Measurements from ENCODE around the gene YTHDC1. TPM values are rescaled to one million over a fixed set of nuclear protein-coding genes. Genes with fewer than 3 reads are reported as not detected.
"Not testable (repeated sequence)": the region's sequence is repeated elsewhere in the genome, so short reads cannot be mapped to it uniquely, and the experiment has no call there.

The YTHDC1 gene
- total and polyA plus RNA-seq, 4 donors = 85.4 to 101 (median 89.6) TPM

- no peaks in the 10 kb centered on the region for H3K9me3 ChIP-seq (ENCODE audit: control insufficient read depth, insufficient read depth, low read length)
- H3K27me3 ChIP-seq (ENCODE audit: control insufficient read depth, insufficient read depth, low read length) = no peaks in the 10 kb centered on the region
- no peaks in the 10 kb centered on the region for H3K4me1 ChIP-seq (ENCODE audit: control insufficient read depth, insufficient read depth, low read length)
- H3K4me3 ChIP-seq (ENCODE audit: low read depth, low read length) = no peak overlapping the region
- H3K27ac ChIP-seq (ENCODE audit: low read depth, low read length) = no peak overlapping the region
- no peaks in the 10 kb centered on the region for H3K36me3 ChIP-seq (ENCODE audit: control insufficient read depth, insufficient read depth, low read length)
- DNase-seq (ENCODE audit: low read depth in 4 of 6, low spot score in 6 of 6) = no peak
- 90% methylated on average over 2 of the region's 2 CpGs for WGBS (ENCODE audit: insufficient coverage)
These were observed 66.8 kb downstream of the YTHDC1 start for GRCh38 chr4:68283095-68283494.

- not testable (repeated sequence) for H3K9me3 ChIP-seq (ENCODE audit: control insufficient read depth, insufficient read depth, low read length); H3K4me1 ChIP-seq (ENCODE audit: control insufficient read depth, insufficient read depth, low read length); H3K27me3 ChIP-seq (ENCODE audit: control insufficient read depth, insufficient read depth, low read length); H3K27ac ChIP-seq (ENCODE audit: low read depth, low read length); H3K36me3 ChIP-seq (ENCODE audit: control insufficient read depth, insufficient read depth, low read length); DNase-seq (ENCODE audit: low read depth in 4 of 6, low spot score in 6 of 6); H3K4me3 ChIP-seq (ENCODE audit: low read depth, low read length)
- 88% methylated on average over 2 of the region's 10 CpGs for WGBS (ENCODE audit: insufficient coverage)
These were observed 67.8 kb downstream of the YTHDC1 start for GRCh38 chr4:68281796-68282740.

- H3K27me3 ChIP-seq (ENCODE audit: control insufficient read depth, insufficient read depth, low read length) = no peaks in the 10 kb centered on the region
- no peak overlapping the region for H3K27ac ChIP-seq (ENCODE audit: low read depth, low read length)
- H3K4me1 ChIP-seq (ENCODE audit: control insufficient read depth, insufficient read depth, low read length) = no peaks in the 10 kb centered on the region
- no peak for DNase-seq (ENCODE audit: low read depth in 4 of 6, low spot score in 6 of 6)
- WGBS (ENCODE audit: insufficient coverage) = 88% methylated on average over 1 of the region's 2 CpGs
- no peaks in the 10 kb centered on the region for H3K36me3 ChIP-seq (ENCODE audit: control insufficient read depth, insufficient read depth, low read length)
- H3K4me3 ChIP-seq (ENCODE audit: low read depth, low read length) = no peak overlapping the region
- H3K9me3 ChIP-seq (ENCODE audit: control insufficient read depth, insufficient read depth, low read length) = no peaks in the 10 kb centered on the region
These were observed 71.9 kb downstream of the YTHDC1 start for GRCh38 chr4:68278029-68278428.

GRCh38 chr4:68277627-68278026 lies 72.3 kb downstream of the YTHDC1 start:
- 53% methylated on average over 2 of the region's 2 CpGs for WGBS (ENCODE audit: insufficient coverage)
- Histone ChIP-seq H3K9me3 (ENCODE audit: control insufficient read depth, insufficient read depth, low read length) (no peaks in the 10 kb centered on the region), H3K4me1 (ENCODE audit: control insufficient read depth, insufficient read depth, low read length) (no peaks in the 10 kb centered on the region), H3K27ac (ENCODE audit: low read depth, low read length) (no peak overlapping the region), H3K27me3 (ENCODE audit: control insufficient read depth, insufficient read depth, low read length) (no peaks in the 10 kb centered on the region), H3K36me3 (ENCODE audit: control insufficient read depth, insufficient read depth, low read length) (no peaks in the 10 kb centered on the region), H3K4me3 (ENCODE audit: low read depth, low read length) (no peak overlapping the region)
- DNase-seq (ENCODE audit: low read depth in 4 of 6, low spot score in 6 of 6) = no peak

- Histone ChIP-seq H3K27me3 (ENCODE audit: control insufficient read depth, insufficient read depth, low read length) (no peaks in the 10 kb centered on the region), H3K9me3 (ENCODE audit: control insufficient read depth, insufficient read depth, low read length) (no peaks in the 10 kb centered on the region), H3K36me3 (ENCODE audit: control insufficient read depth, insufficient read depth, low read length) (no peaks in the 10 kb centered on the region), H3K4me1 (ENCODE audit: control insufficient read depth, insufficient read depth, low read length) (no peaks in the 10 kb centered on the region), H3K4me3 (ENCODE audit: low read depth, low read length) (no peak overlapping the region), H3K27ac (ENCODE audit: low read depth, low read length) (no peak overlapping the region)
- no CpG with 5 or more reads among the region's 2 CpGs for WGBS (ENCODE audit: insufficient coverage)
- DNase-seq (ENCODE audit: low read depth in 4 of 6, low spot score in 6 of 6) = no peak
These were observed 77.0 kb downstream of the YTHDC1 start for GRCh38 chr4:68272860-68273259.

GRCh38 chr4:68272380-68272779 lies 77.5 kb downstream of the YTHDC1 start:
- Histone ChIP-seq H3K4me3 (ENCODE audit: low read depth, low read length) (peak overlapping the region; percentile 40), H3K27ac (ENCODE audit: low read depth, low read length) (no peak overlapping the region), H3K27me3 (ENCODE audit: control insufficient read depth, insufficient read depth, low read length) (no peaks in the 10 kb centered on the region), H3K9me3 (ENCODE audit: control insufficient read depth, insufficient read depth, low read length) (no peaks in the 10 kb centered on the region), H3K36me3 (ENCODE audit: control insufficient read depth, insufficient read depth, low read length) (no peaks in the 10 kb centered on the region), H3K4me1 (ENCODE audit: control insufficient read depth, insufficient read depth, low read length) (no peaks in the 10 kb centered on the region)
- no CpG with 5 or more reads among the region's 2 CpGs for WGBS (ENCODE audit: insufficient coverage)
- peak in 1 of 6 donors; percentile 13 for DNase-seq (ENCODE audit: low read depth in 4 of 6, low spot score in 6 of 6)

- Histone ChIP-seq H3K27ac (ENCODE audit: low read depth, low read length) (no peak overlapping the region), H3K4me1 (ENCODE audit: control insufficient read depth, insufficient read depth, low read length) (no peaks in the 10 kb centered on the region), H3K9me3 (ENCODE audit: control insufficient read depth, insufficient read depth, low read length) (no peaks in the 10 kb centered on the region), H3K4me3 (ENCODE audit: low read depth, low read length) (peak overlapping the region; percentile 40), H3K27me3 (ENCODE audit: control insufficient read depth, insufficient read depth, low read length) (no peaks in the 10 kb centered on the region), H3K36me3 (ENCODE audit: control insufficient read depth, insufficient read depth, low read length) (no peaks in the 10 kb centered on the region)
- 20% methylated on average over 1 of the region's 11 CpGs for WGBS (ENCODE audit: insufficient coverage)
- peak; percentile 43 to 92 (median 56) for DNase-seq (ENCODE audit: low read depth in 4 of 6, low spot score in 6 of 6)
These were observed 78.0 kb downstream of the YTHDC1 start for GRCh38 chr4:68271851-68272357.

- Histone ChIP-seq H3K27ac (ENCODE audit: low read depth, low read length) (no peak overlapping the region), H3K4me1 (ENCODE audit: control insufficient read depth, insufficient read depth, low read length) (no peaks in the 10 kb centered on the region), H3K9me3 (ENCODE audit: control insufficient read depth, insufficient read depth, low read length) (peaks cover 4% of the 10 kb centered on the region), H3K4me3 (ENCODE audit: low read depth, low read length) (no peak overlapping the region), H3K36me3 (ENCODE audit: control insufficient read depth, insufficient read depth, low read length) (no peaks in the 10 kb centered on the region), H3K27me3 (ENCODE audit: control insufficient read depth, insufficient read depth, low read length) (no peaks in the 10 kb centered on the region)
- no peak for DNase-seq (ENCODE audit: low read depth in 4 of 6, low spot score in 6 of 6)
- no CpG with 5 or more reads among the region's 2 CpGs for WGBS (ENCODE audit: insufficient coverage)
These were observed 82.4 kb downstream of the YTHDC1 start for GRCh38 chr4:68267433-68267944.

- no peaks in the 10 kb centered on the region for H3K4me1 ChIP-seq (ENCODE audit: control insufficient read depth, insufficient read depth, low read length)
- H3K27me3 ChIP-seq (ENCODE audit: control insufficient read depth, insufficient read depth, low read length) = no peaks in the 10 kb centered on the region
- H3K9me3 ChIP-seq (ENCODE audit: control insufficient read depth, insufficient read depth, low read length) = peaks cover 4% of the 10 kb centered on the region
- no peak overlapping the region for H3K27ac ChIP-seq (ENCODE audit: low read depth, low read length)
- WGBS (ENCODE audit: insufficient coverage) = no CpG with 5 or more reads among the region's 3 CpGs
- H3K36me3 ChIP-seq (ENCODE audit: control insufficient read depth, insufficient read depth, low read length) = no peaks in the 10 kb centered on the region
- no peak overlapping the region for H3K4me3 ChIP-seq (ENCODE audit: low read depth, low read length)
- no peak for DNase-seq (ENCODE audit: low read depth in 4 of 6, low spot score in 6 of 6)
These were observed 84.9 kb downstream of the YTHDC1 start for GRCh38 chr4:68264875-68265565.
